ENCODE measurements around the gene PTPRT. TPM values are rescaled to one million over a fixed set of nuclear protein-coding genes. Genes with fewer than 3 reads are reported as not detected.

The PTPRT gene
- total RNA-seq, 1 donor from 2014 or later: 23.5 TPM

GRCh38 chr20:42134265-42135098 lies 1055.2 kb downstream of the PTPRT start:
- Histone ChIP-seq H3K9me3 (no peaks in the 10 kb centered on the region), H3K27me3 (no peaks in the 10 kb centered on the region), H3K36me3 (no peaks in the 10 kb centered on the region), H3K4me3 (no peak overlapping the region), H3K4me1 (no peaks in the 10 kb centered on the region), H3K27ac (no peak overlapping the region)
- intact Hi-C loops (cut with DNase I): no loop called here
- no peak for DNase-seq (ENCODE audit: low spot score in 2 of 2)
- TF ChIP-seq, protein P1, sequence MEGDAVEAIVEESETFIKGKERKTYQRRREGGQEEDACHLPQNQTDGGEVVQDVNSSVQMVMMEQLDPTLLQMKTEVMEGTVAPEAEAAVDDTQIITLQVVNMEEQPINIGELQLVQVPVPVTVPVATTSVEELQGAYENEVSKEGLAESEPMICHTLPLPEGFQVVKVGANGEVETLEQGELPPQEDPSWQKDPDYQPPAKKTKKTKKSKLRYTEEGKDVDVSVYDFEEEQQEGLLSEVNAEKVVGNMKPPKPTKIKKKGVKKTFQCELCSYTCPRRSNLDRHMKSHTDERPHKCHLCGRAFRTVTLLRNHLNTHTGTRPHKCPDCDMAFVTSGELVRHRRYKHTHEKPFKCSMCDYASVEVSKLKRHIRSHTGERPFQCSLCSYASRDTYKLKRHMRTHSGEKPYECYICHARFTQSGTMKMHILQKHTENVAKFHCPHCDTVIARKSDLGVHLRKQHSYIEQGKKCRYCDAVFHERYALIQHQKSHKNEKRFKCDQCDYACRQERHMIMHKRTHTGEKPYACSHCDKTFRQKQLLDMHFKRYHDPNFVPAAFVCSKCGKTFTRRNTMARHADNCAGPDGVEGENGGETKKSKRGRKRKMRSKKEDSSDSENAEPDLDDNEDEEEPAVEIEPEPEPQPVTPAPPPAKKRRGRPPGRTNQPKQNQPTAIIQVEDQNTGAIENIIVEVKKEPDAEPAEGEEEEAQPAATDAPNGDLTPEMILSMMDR (IDR thresholded peaks at IDR 0.05): no peak

- Histone ChIP-seq H3K27ac (no peak overlapping the region), H3K4me1 (no peaks in the 10 kb centered on the region), H3K27me3 (no peaks in the 10 kb centered on the region), H3K9me3 (no peaks in the 10 kb centered on the region), H3K4me3 (no peak overlapping the region), H3K36me3 (no peaks in the 10 kb centered on the region)
- TF ChIP-seq, protein P1 (IDR thresholded peaks at IDR 0.05): no peak
- DNase-seq (ENCODE audit: low spot score in 2 of 2): no peak
- intact Hi-C loops (cut with DNase I): no loop called here
These were observed 1058.7 kb downstream of the PTPRT start for GRCh38 chr20:42130810-42131596.

DNA sequence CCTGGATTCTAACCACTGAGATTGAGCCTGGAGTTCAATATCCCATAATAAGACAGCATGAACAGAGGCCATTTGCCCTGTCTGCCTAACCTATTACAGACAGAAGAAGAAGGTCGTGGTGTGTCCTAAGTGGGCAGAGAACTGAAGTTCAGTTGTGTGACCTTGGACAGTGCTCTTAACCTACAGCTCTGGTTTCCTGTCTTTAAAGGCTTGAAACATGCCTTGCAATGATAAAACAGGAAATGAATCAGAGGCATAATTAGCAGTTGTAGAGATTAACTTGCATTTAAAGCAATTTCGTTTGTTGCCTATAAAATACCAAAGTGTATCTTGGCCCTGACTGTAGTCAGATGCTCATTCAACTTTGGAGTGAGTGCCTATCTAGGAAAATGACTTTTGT lies 1064.3 kb downstream of the PTPRT start:
- Histone ChIP-seq H3K4me1 (no peaks in the 10 kb centered on the region), H3K9me3 (no peaks in the 10 kb centered on the region), H3K27me3 (no peaks in the 10 kb centered on the region), H3K36me3 (no peaks in the 10 kb centered on the region), H3K4me3 (no peak overlapping the region), H3K27ac (no peak overlapping the region)
- intact Hi-C loops (cut with DNase I): no loop called here
- TF ChIP-seq, protein P1 (IDR thresholded peaks at IDR 0.05): no peak
- DNase-seq (ENCODE audit: low spot score in 2 of 2): no peak

DNA sequence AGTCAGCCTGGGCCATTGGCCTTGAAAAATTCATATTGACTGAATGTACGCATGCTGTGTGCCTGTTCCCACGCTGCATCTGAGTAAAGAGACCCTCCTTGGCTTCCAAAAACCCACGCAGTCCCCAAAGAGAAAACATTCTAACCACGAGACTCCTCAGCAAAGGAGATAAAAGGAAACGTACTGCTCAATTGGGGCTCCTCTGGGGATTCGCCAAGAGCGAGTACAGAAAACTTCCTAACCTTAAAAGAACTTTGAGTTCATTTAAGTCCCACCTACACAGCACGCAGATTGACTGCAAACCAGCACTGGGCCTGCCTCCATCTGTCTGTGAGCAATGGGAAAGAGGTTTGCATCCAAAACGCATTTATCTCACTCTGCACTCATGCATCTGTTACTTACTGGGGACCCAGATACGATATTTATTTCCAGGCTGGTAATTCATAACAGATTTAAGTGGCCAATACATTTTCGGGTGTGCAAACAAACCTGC lies 1065.7 kb downstream of the PTPRT start:
- Histone ChIP-seq H3K9me3 (no peaks in the 10 kb centered on the region), H3K27me3 (no peaks in the 10 kb centered on the region), H3K36me3 (no peaks in the 10 kb centered on the region), H3K27ac (no peak overlapping the region), H3K4me3 (no peak overlapping the region), H3K4me1 (no peaks in the 10 kb centered on the region)
- no peak for DNase-seq (ENCODE audit: low spot score in 2 of 2)
- TF ChIP-seq, protein P1 (IDR thresholded peaks at IDR 0.05): no peak
- intact Hi-C loops (cut with DNase I): no loop called here

DNA sequence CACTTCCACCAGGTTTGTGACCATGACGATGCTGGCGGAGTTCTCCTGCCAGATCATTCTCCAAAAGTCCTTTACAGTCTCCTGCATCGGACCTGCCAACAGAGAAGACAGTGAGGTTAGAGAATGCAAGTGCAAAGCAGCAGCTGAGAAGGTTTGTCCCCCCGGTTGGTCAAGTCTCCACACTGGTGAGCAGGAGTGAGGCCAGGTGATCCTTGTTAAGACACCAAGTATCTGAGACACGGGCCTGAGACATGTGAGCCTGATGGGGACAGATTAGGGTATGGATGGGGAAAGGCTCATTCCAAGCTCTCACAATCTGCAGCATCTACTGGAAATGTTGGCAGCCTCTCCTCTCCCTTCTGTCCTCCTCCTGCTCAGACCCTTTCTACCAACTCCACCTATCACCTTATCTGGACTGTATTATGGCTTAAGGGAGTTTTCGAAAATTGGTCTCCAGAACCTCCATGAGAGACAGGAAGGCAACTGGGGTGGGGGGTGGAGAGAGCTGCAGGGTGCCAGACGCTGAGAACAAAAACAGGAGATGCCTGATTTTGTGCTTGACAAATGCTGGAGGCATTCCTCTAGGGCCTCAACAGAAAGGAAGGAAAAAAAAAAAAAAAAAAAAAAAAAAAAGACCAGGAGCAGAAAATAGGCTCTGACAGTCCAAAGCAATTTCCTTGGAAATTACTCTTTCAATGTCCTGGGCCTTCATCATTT lies 1071.1 kb downstream of the PTPRT start:
- intact Hi-C loops (cut with DNase I): no loop called here
- TF ChIP-seq, protein P1 (IDR thresholded peaks at IDR 0.05): no peak
- Histone ChIP-seq H3K36me3 (no peaks in the 10 kb centered on the region), H3K4me1 (no peaks in the 10 kb centered on the region), H3K4me3 (no peak overlapping the region), H3K27ac (no peak overlapping the region), H3K9me3 (no peaks in the 10 kb centered on the region), H3K27me3 (no peaks in the 10 kb centered on the region)
- DNase-seq (ENCODE audit: low spot score in 2 of 2): no peak
